Hematopoietic multipotent progenitor cell (in vitro differentiated cells): Measurements from ENCODE around the gene KANSL1. TPM values are rescaled to one million over a fixed set of nuclear protein-coding genes. Genes with fewer than 3 reads are reported as not detected.
"Not testable (repeated sequence)": the region's sequence is repeated elsewhere in the genome, so short reads cannot be mapped to it uniquely, and the experiment has no call there.

Source experiments
- DNase-seq, 3 donors: peaks; one replicate each; pipeline ENCODE4 v3.0.0-alpha.2; 2011 to 2015; ENCODE audit warnings: low read depth in 2 of 3, low spot score in 2 of 3
- total RNA-seq: library from RNA; depleted of rRNA; stranded (reverse); fragments of >200 nt; gene quantifications from one replicate; pipeline ENCODE4 v1.2.3, GENCODE V29; 2012

Gene KANSL1
- total RNA-seq, 1 donor: 140 TPM

- DNase-seq: no peak
Measured at GRCh38 chr17:46120078-46120477, 73.2 kb downstream of the KANSL1 start.

DNA sequence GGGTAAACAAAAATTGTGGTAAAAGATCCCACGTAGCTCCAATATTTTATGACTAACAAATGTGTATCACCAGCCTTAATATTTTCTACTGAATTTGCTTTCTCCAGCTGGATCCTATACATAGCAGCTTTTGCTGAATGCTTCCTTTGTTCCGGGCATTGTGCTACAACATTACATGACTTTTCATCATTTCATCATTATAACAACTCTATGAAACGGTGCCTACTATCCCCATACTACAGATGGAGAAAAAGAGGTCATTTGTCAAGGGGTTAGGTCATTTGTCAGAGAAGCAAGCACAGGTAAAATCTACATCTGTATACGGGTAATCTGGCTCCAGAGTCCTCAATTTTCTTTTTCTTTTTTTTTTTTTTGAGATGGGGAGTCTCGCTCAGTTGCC is 74.3 kb downstream of the KANSL1 start:
- DNase-seq: no peak

DNA sequence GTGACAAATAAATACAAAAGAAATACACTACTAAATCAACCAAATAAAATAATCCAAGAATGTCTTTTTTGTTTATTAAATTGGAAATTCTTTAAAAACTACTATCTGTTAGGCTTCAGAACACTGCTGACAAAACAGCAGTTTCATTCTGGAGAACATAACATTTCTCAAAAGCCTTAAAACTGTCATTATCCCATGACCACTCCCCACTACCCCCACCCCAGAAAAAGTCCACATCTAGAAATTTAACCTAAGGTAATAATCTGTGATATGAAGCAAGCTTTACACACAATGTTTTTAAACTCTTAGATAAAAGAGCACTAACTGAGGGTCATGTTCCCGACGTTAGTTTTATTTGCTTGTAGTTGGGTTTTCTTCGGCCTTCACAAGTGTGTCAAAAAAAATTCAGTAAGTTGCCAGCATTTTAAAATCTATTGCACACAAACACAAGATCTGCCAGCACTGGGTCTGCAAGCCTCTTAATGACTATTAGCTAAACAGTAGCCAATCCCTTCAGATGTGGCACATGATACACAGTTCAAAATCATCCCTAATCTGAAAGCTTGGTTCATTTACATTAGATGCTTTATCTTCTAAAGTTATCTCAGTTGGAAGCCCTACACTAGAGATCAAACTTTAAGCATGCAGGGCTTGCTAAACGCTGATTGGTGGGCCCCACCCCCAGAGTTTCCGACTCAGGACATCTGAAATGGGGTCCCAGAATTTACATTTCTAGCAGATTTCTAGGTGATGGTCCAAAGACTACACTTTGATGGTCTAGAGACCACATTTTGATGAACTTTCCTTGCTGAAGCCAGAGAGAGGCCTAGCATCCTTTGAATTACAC is 75.2 kb downstream of the KANSL1 start:
- no peak for DNase-seq

- DNase-seq: no peak
Measured at GRCh38 chr17:46117117-46117516, 76.1 kb downstream of the KANSL1 start.

DNA sequence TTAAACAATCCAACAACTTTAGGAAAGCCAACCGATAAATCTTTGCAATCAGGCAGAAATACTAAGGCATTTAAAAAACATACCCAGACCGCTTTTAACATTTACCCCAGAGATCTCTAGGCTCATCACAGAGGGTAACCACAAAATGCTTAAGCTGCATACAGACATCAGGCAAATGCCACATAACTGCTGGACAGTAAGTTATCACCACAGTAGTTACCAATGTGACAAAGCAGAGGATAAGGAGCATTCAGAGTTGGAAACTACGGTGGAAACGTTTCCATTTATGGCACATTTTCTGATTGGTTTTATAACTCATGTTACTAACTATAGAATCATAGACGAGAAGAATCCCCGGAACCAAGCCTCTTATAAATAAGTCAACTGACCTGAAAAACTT is 77.5 kb downstream of the KANSL1 start:
- no peak for DNase-seq

DNA sequence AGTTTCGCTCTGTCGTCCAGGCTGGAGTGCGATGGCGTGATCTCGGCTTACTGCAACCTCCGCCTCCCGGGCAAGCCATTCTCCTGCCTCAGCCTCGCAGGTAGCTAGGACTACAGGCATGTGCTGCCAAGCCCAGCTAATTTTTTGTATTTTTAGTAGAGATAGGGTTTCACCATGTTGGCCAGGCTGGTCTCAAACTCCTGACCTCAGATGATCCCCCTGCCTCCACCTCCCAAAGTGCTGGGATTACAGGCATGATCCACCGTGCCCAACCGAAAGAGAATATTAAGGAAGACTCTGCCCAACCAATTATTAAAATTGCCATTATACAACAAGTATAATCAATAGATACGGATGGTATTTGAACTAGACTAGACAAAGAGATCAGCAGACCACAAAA is 82.0 kb downstream of the KANSL1 start:
- DNase-seq: not testable (repeated sequence)

DNA sequence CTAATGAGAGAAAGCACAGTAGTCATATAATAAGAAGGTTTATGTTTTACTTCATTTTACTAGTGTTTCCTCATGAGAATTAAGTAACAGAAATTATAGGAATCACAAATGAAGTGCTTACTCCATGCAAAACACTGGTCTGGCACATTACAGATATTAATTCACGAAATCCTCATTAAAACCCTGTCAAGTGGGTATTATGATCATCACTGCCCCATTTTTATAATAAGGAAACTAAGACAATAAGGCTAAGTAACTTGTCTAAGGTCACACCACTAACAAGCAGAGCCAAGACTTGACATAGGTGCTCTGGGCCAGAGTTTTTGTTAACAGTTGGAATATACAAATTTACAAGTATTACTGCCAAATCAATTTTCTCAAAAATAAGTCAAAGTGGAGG is 83.0 kb downstream of the KANSL1 start:
- no peak for DNase-seq

- no peak for DNase-seq
Measured at GRCh38 chr17:46109603-46110189, 83.5 kb downstream of the KANSL1 start.

DNA sequence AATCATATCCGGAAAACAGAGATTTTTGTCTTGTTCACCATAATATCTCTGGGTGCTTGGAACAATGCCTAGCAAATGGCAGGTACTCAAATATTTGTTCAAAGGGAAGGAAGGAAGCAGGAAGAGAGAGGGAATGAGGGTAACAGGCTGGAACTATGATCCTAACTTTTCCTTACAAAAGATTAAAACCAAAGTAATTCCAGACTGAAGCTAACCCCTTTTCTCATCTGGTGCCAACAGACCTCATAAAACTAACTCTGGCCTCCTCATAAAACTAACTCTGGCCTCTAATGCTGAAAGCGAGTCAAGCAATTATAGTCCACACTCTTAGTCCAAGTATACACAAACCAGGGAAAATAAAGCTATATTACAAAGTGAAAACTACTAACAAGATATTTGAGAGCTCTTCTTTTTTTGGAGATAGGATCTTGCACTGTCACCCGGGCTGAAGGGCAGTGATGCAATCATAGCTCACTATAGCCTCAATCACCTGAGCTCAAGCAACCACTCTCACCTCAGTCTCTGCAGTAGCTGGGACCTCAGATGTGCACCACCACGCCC is 84.6 kb downstream of the KANSL1 start:
- DNase-seq: no peak

GRCh38 chr17:46108120-46108519 is 85.1 kb downstream of the KANSL1 start:
- DNase-seq: no peak

DNA sequence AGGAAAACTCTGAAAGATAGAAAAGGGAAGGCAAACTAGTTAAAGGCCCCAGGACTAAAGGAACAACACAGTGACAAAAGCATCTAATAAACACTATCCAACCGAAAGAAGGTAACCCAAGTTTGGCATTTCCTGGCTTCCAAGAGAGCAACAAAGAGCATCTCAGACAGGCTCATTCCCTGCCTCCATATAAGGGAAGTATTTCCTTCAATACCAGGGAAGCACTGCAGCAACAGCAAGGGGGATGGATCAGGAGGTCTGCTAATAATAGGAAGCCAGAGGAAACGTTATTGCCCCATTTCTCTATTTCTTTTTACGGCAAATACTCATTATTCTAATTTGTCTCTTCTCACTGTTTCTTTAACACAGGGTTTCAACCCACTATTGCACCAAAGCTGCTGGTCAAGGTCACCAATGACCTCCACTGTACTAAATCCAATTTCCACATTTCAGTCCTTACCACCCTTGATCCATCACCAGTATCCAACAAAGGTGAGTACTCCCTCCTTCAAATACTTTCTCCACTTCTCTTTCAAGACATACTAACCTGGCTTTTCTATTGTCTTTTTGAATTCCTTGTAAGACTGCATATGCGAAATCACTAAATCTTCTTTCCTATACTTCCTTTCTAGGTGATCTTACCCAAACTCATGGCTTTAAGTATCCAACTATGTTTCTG is 86.1 kb downstream of the KANSL1 start:
- no peak for DNase-seq

GRCh38 chr17:46102806-46103205 is 90.4 kb downstream of the KANSL1 start:
- DNase-seq: not testable (repeated sequence)

DNA sequence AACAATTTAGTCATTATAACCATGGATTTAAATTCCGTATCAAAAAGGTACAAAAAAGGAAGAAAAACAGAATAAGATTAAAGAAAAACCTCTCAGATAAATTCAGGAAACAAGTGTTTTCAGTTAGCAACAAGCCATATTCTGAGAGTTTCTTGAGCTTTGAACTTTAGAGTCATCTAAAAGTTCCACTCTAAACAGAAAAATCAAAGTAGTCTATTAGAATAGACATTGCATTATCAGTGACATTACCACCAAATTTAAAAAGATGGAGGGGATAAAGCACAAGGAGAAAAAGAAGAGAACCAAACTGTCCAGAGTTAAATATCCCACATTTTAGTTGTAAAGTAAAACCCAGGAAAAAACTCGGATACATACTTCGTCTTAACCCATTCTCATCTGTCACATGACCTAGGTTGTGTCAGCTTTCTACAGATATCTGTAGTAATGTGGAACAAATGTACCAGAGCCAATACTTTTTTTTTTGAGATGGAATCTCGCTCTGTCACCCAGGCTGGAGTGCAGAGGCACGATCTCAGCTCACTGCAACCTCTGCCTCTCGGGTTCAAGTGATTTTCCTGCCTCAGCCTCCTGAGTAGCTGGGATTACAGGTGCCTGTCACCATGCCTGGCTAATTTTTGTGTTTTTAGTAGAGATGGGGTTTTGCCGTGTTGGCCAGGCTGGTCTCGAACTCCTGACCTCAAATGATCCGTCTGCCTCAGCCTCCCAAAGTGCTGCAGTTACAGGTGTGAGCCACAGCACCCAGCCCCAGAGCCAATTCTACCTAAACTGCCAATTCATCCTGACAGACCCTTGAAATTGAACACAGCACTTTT is 91.2 kb downstream of the KANSL1 start:
- DNase-seq: not testable (repeated sequence)

- no peak for DNase-seq
Measured at GRCh38 chr17:46100590-46100989, 92.6 kb downstream of the KANSL1 start.

- DNase-seq: no peak
Measured at GRCh38 chr17:46099865-46100264, 93.4 kb downstream of the KANSL1 start.

DNA sequence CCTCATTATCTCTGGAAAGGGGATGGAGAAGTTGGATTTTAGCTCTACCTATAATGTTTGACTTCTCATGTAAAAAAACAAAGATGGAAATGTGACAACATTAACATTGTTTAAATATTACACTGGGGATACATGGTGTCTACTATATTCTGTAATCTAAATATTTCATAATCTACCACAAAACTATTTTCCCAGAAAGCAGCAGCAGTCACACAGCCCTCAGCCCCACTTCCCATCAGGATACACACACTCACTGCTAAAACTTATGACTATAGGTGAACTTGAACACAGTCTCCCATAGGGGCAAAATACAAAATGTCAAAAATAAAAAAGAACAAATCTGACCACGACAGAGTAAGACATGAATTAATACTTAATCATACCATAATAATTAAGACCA is 95.7 kb downstream of the KANSL1 start:
- no peak for DNase-seq

DNA sequence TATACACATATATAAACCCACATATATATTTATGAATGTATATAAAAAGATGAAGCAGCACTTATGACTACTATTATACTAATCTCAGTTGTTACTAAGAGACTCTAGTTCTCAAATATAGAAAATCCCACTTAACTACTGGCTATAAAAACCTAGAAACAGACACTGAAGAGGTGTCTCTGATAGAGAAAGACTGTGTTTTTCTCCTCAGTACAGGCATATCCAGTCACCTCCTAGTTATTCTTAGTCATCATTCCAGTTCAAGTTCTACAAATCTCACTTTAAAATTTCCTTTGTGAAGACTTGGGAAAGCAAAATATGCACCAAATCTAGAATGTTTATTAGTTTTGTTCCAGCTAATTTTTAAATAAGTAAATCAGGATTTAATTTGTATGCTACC is 100.2 kb downstream of the KANSL1 start:
- DNase-seq: no peak

GRCh38 chr17:46090871-46091270 is 102.4 kb downstream of the KANSL1 start:
- no peak for DNase-seq

DNA sequence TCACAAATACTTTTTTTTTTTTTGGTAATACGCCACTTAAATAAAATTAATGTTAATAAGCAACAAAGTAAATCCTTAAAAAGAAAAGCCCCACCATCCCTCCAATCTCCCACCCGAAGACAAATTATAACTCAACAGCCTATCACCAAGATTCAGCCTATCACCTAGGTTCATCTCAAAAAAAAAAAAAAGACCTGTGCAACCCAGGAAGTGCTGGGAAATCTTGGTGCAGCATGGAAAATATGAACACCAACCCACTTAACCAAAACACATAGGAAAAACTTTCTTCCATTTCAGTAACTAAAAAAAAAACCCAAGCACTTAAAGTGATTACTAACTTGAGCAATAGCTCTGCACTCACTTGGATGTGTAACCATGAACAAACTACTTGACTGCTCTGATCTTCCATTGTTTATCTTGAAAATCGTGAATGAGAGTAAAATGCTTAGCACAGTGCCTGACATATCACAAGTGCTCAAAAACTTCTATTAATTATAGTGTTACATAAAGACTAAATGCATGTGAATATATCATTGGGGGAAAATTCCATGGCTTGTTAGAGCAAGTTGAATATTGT is 103.8 kb downstream of the KANSL1 start:
- no peak for DNase-seq

GRCh38 chr17:46088595-46088994 is 104.6 kb downstream of the KANSL1 start:
- DNase-seq: no peak
